GM19351 (cell line): ENCODE data around the gene LSM4.

Experiments
- ATAC-seq: cut with Tn5 transposase; IDR thresholded peaks from one replicate; pipeline ENCODE4 v1.9.1; 2021; ENCODE audit warnings: mild to moderate bottlenecking, moderate library complexity; ENCODE audit not compliant: unreplicated experiment

LSM4 gene

DNA sequence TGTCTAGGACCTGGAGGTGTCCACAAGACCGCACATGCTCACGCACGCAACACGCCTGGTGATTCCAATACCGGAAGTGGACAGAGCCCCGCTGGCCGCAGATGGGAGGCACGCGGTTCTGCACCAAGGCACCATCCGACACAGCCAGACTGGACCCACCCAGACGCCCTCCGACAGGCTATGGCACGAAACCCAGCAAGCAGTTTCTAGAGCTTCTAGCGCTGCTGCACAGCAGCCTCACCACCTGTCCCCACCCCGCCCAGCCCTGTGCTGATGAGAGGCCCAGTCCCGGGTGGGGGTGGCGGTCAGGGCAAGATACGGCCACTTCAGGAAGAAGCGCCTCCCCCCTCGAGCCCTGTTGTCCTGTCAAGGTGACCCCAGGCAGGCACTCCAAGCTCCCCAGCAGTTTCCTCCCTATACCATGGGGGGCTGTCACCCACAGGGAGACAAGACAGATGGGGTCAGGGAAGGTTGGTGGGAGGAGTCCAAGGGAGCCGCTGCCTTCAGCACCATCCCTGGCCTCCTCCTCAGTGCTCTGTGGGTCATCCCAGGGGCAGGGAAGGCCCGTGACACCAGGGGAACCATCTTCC lies 11.3 kb downstream of the LSM4 start:
- no peak for ATAC-seq

DNA sequence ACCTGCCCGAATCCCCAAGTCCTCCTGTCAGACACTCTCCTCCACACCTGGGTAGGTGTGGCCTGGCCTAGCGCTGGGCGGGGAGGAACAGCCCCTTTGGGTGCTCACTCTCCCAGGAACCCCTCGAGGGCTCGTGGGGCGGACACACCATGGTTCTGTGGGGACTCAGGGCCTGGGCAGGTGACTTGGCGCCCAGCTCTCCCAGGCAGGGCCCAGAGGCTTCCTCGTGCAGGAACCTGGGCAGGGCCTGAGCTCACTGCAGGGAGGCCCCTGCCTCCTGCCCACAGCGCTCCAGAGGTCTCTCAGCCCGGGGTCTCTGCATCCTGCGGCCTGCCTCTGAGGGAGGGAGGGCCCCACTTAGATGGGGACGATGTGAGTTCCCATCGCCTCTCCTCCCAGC lies 11.9 kb downstream of the LSM4 start:
- ATAC-seq: no peak

DNA sequence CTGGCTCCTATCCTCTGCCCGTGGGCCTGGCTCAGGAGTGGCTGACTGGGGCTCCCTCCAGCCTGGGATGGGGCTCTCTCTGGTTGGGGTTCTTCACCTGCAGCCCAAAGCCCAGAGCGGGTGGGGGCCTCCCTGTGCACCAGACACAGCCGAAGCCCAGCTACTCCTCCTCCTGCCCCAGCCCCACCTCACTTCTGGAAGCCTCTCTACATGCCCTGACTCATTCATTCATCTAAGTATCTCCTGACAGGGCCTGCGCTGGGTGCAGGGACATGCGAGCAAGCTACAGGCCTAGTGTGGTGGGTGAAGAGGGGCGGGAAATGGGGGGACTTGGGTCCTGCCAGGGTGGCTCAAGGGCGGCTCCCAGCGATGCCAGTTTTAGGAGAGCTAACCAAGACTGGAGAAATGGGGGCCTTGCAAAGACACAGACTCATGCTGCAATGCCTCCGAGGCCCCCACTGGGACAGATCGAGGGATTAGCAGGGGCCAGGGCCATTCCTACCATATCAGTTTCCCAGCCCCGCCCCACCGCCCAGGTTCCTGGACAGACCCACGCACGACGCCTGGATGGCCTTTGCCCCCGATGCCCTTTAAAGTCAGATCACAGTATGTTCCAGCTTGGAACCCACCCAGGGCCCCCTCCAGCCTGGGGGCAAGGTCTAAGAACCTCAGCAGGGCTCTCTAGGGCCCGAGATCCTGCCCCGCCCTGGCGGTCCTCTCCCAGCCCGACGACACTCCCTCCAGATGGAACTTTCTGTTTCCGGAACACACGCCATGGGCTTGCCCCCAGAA lies 12.6 kb downstream of the LSM4 start:
- ATAC-seq: no peak

DNA sequence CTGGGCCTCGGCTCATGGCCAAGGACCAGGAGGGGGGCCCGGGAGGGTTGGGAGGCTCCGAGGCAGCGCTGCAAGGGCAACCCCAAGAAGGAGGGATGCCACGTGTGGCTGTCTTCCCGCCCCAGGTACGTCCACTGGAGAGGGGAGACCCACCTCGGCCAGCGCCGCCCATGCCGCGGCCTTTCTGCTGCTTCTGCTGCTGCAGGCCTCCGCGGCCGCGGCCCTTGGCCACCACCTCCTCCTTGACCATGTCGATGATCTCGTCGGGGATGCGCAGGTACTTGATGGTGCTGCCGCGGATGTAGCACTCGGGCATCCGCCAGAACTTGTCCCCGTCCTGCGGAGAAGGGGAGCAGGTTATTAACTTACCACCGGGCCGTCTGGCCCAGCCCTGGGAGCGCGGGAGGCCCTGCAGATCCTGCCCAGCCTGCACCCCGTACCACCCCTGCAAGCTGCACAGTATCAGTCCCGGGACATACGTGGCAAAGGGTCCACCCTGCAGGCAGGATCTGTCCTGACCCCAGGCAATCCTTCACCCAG lies 13.3 kb downstream of the LSM4 start:
- no peak for ATAC-seq

DNA sequence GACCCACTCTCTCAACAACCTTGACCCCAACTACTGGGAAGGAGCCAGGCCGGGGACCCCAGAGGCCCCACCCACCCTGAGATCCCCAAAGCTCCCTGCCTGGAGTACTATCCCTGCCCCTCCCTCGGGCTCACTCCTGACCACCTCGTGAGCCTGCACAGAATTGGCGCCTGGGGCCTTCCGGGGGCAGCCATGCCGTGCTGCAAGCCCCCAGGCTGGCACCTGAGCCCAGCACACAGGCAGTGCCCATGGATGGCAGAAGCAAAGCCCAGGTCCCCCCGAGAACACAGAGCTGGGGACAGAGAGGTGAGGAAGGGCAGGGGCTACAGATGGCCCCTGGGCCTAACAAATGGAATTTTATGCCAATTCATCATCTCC lies 13.9 kb downstream of the LSM4 start:
- ATAC-seq: no peak

DNA sequence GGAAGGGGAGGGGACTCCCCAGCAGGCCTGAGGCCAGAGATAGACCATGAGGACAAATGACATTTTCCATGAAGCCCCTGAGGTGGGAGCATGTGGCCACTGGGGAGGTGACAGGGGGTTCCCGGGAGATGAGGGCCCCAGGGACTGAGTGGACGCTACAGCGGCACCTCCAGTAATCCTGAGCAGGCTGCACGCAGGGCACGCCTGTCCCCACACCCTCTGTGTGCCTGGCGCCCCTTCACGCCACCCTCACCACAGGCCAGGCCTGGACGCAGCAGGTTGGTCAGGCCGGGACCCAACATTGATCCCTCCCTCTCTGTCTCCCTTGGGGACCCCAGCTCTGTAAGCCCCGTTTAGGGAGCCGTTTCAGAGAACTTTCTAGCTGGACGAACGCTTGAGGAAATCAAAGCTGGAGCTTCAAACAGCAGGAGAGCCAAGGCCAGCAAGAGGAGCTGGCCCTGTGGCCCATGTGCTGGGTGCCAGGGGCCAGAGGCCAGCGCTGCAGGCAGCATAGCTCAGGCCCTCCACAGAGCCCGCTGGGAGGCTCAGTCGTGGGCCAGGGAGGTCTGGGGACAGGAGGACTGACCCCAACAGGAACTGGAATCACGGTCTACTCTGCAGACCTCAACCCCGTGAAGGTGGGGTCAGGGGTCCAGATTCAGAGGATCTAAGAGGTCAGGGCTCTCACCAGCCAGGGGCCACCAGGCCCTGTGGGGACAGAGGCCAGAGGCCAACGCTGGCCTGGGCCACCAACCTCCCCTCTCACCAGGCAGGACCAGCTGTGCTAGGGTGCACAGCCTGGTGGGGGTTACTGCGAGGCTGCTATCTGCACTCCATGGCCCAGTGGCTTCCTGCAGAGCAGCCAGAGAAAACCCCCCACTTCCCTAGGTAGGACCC lies 14.6 kb downstream of the LSM4 start:
- no peak for ATAC-seq

DNA sequence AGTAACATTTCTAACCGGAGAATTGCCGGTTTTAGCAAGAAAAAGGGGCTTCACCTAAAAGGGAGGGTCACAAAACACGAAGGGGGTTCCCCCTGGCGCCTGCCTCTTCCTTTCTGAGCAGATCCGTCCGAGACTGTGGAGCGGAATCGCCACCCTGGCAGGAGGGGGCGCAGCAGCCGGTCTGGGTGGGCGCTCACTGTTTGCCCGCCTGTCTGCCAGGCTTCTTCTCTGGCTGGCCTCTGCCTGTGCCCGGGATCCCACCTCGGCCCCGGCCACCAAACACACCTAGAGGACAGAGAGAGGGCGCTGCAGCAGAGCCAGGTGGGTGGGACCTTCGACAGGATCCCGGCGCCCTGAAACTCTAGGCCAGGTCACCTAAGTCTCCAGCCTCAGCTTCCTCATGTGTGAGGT lies 15.6 kb downstream of the LSM4 start:
- no peak for ATAC-seq

DNA sequence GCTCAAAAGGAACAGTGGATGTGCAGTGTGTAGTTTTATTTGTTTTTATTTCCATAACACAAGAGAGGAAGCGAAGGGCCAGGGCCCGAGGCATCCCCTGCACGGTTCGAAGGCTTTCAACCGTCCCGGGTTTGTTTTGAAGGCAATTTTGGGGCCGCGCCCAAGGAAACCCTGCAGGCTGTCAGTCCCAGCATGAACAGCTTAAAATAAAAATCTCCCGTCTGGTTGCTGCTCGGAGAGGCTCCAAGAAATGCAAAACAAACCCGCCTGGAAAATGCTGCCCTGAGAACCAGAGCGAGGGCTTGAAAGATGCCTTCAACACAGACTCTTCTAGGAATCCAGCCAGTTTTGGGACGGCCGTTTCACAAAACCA lies 16.0 kb downstream of the LSM4 start:
- no peak for ATAC-seq

DNA sequence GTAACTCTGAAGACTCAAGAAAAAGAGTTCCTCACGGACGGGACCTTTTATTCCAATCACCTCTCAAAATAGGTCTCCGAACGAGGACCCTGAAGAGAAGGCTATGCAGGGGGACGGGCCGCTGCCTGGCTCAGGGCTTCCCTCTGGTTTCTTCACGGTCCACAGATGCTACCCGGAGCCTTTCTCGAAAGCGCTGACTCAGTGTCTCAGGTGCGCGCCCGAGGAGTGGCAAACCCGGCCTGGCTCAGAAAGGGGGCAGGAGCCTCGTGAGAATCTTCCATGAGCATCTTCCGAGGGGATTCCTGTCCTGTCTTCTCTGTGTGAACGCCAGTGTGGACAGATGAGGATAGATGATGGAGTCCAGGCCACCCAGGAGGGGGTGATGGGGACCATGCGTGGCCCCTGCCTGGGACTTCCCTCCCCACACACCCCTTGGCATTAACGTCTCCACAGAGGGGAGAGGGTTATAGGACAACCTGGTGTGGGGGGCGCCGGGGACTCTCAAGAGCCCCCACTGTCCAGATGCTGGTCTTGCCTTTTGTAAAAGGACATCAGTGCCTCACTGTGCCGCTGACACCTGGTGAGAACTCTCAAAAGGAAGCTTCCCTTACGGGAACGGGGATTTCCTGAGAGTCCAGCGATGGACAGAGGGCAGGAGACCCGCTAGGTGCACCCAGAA lies 16.5 kb downstream of the LSM4 start:
- ATAC-seq: no peak

DNA sequence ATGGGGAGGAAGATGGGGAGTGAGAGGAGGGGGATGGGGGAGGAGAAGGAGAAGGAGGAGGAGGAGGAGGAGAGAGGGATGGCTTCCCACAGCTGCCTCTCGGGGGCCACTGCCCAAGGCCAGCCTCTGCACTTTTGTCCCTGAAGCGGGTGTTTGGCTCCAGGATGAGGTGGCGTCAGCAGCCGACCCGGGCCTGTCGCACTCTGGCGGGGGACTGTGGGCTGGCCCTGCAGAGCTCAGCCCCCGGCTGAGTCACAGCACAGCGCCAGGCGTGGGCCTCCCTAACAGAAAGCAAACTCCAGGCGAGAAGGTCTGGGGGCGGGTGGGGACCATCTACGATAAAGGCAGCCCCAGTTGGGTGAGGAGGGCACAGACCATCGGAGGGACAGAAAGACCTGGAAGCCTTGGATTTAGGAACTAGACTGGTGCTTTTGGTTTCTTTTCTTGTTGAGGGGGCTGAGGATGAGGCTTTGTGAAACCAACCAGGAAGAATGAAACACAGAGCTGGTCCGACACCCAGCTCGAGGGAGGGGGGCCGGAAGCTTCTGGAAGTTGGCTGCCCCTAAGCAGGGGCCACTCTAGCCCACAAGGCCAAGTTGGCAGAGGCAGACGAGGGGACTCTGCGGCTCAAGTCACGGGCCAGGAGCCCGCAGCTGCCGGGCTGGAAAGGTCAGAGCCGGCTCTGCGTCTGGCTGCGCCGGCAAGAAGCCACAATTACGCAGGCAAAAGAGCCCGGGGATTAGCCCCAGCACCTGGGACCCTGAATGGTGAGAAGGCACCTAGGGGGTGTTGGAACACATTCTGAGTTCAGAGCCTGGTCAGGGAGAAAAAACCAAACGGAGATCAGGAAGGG lies 18.2 kb downstream of the LSM4 start:
- ATAC-seq: no peak

DNA sequence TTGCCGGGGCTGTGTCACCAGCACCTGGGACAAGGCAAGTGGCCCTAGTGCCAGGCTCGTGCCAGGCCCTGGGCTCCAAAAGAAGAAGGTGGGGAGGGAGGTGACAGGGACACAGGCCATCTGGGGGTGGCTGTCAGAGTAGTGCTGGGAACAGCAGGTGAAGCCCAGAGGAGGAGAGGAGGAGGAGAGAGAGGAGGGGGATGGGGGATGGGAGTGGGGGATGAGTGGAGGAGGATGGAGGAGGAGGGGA lies 18.7 kb downstream of the LSM4 start:
- no peak for ATAC-seq

DNA sequence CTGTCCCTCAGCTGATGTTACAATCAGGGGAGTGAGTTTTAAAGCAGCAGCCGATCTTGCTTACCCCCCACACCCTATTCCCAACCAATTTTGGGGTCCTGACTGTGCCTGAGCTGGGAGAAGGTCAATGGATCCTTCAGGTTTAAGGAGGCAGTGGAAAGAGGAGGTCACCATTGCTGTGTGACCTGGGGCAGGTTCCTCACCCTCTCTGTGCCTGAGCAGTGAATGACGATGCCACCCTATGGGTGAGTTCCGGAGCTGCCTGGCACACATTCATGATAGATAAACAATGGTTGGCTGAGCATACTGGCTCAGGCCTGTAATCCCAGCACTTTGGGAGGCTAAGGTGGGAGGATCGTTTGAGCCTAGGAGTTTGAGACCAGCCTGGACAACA lies 21.2 kb downstream of the LSM4 start:
- ATAC-seq: no peak

DNA sequence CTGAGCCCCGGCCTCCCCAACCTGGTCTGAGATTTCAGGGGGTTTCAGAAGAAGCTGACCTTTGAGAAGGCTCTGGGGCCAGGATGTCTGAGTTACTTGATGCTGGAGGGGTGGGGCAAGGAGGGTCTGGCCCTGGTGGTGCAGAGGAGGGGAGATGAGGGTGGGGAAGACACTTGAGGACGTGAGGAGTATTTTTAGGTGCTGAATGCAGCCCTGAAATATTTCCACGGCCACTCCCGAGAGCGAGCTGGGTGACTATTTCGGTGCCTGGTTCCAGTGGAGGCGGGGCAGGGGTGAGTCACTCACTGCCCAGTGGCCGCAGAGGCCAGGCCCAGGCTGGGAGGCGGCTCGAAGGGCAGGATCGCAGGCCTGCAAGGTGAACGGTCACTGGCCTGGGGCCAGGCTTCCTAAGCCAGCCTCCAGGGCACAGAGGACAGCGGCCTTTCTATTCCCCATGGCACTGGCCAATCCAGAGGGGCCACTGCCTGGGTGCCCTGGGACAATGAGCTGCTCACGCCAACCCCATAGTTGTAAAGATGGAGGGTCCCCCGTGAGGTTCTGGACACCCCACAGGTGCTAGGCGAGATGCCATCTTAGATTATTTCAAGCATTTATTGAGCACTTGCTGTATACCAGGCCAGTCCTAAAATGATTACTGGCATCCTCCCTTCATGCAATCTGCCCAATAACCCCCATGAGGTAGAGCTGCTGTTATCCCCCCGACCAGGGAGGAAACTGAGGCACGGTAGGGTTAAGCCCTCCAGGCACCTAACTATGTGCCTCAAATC lies 21.8 kb downstream of the LSM4 start:
- ATAC-seq: no peak

DNA sequence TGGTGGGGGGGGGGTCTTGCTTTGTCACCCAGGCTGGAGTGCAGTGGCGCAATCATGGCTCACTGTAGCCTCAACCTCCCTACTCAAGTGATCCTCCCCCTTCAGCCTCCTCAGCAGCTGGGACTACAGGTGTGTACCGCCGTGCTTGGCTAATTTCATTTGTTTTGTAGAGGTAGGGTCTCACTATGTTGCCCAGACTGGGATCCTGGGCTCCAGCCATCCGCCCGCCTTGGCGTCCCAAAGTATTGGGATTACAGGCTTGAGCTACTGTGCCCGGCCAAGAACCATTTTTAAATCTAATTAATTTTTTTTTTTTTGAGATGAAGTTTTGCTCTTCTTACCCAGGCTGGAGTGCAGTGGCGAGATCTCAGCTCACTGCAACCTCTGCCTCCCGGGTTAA lies 23.2 kb downstream of the LSM4 start:
- no peak for ATAC-seq

DNA sequence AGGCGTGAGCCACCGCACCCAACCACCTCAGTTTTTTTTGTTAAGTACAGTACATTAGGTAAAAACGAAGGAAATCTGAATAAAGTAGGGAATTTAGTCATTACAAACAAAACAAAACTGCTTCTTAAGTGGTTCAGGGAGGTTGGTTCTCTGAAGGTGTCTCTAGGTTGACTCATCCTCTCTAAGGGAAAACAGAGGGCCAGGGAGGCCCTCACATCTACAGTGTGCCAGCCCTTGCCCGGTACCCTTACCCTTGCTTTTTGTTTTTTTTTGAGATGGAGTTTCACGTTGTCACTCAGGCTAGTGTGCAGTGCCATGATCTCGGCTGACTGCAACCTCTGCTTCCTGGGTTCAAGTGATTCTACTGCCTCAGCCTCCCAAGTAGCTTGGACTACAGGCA lies 24.3 kb downstream of the LSM4 start:
- no peak for ATAC-seq

DNA sequence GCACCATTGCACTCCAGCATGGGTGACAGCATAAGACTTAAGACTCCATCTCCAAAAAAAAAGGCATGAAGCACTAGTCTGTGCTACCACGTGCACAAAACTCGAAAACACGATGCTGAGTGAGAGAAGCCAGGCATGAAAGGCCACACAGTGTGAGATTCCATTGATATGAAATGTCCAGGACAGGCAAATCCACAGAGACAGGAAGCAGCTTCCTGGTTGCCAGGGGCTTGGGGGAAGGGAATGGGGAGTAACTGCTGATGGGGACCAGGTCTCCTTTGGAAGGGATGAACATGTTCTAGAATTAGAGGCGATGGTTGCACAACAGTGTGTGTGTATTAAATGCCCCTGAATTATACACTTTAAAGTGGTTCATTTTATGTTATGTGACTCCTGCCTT lies 25.6 kb downstream of the LSM4 start:
- ATAC-seq: no peak

DNA sequence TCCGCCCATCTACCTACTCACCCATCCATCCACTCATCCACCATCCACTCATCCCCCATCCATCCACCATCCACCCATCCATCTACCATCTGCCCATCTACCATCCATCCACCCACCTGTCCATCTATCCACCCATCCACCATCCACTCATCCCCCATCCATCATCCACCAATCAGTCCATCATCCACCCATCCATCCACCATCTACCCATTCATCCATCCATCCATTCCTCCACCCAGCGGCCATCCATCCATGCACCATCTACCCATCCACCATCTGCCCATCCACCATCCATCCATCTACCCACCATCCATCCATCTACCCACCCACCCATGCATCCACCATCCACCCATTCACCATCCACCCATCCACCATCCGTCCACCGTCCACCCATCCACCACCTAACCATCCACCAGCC lies 27.8 kb downstream of the LSM4 start:
- ATAC-seq: no peak

DNA sequence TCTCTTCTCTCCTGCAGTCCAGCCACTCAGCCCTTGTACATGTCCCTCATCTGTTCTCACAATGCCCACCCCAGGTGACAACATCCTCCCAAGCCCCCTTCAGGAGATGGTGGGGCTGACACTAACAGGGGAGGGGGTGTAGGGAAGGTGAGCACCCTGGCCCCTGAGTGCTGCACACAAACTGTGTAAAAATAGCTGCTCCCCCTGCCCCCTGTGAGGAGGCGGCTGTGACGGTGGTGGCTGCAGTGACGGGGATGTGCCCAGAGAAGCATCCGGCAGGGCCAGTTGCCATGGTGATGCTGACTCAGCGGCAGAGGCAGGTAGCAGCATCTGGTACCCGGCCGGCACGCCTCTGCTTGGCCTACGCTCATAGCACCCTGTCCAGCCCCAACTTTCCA lies 28.4 kb downstream of the LSM4 start:
- ATAC-seq: no peak

DNA sequence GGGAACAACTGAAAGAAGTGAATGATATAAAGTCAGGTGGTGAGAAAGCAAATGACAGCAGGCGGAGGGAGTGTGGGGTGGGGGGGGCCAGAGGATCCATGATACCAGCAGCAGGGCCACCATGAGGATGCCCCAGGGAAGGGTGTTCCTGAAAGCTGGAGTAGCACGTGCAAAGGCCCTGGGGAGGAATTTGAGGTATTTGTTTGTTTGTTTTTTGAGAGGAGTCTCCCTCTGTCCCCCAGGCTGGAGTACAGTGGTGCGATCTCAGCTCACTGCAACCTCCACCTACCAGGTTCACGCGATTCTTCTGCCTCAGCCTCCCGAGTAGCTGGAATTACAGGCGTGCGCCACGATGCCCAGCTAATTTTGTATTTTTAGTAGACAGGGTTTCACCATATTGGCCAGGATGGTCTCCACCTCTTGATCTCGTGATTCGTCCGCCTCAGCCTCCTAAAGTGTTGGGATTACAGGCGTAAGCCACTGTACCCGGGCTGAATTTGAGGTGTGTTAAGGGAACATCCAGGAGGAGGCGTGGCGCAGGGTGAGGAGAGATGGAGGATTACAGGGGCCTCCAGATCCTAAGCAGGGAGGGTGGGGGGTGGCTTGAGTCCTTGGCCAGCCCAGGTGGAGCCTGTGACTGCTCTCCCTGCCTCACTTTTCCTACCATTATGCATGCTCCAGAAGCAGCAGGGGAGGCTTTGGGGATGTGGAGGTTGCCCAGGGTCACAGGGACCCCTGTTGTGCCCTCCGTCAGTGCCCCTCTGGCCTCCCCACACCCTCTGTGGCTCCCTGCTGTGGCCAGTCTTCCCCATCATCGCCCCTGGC lies 29.0 kb downstream of the LSM4 start:
- ATAC-seq: no peak
